GM12878 (cell line): ENCODE measurements around the gene PLB1. TPM values are rescaled to one million over a fixed set of nuclear protein-coding genes. Genes with fewer than 3 reads are reported as not detected.

Source experiments
- ATF7 ChIP-seq: fragments of 450-650 bp; IDR thresholded peaks from 2 replicates; pipeline ENCODE4 v1.6.1; 2016; ENCODE audit warnings: low read depth, mild to moderate bottlenecking
- BACH1 ChIP-seq: fragments of 450-650 bp; IDR thresholded peaks from 2 replicates; pipeline ENCODE4 v1.6.1; 2017; ENCODE audit warnings: mild to moderate bottlenecking, borderline replicate concordance
- CBX5 ChIP-seq: sonication (generic); IDR thresholded peaks from 2 replicates; pipeline ENCODE4 v1.6.1; 2016; ENCODE audit warnings: low read depth, moderate library complexity, mild to moderate bottlenecking, inconsistent platforms
- CREM ChIP-seq: IDR thresholded peaks from 2 replicates; pipeline ENCODE4 v1.6.1; 2014; ENCODE audit warnings: antibody characterized with exemption, low read depth
- FOXK2 ChIP-seq: fragments of 450-650 bp; IDR thresholded peaks from 2 replicates; pipeline ENCODE4 v1.6.1; 2017; ENCODE audit warnings: mild to moderate bottlenecking, moderate library complexity
- IRF4 ChIP-seq: IDR thresholded peaks from 2 replicates; pipeline ENCODE4 v1.6.1; 2011; ENCODE audit warnings: low read depth, low read length
- KAT2A ChIP-seq: conservative IDR thresholded peaks from 2 replicates; pipeline ENCODE4 v1.6.1; 2011; ENCODE audit warnings: low read depth, low read length; ENCODE audit not compliant: control insufficient read depth
- KLF5 ChIP-seq: fragments of 450-650 bp; IDR thresholded peaks from 2 replicates; pipeline ENCODE4 v1.6.1; 2014; ENCODE audit warnings: mild to moderate bottlenecking; ENCODE audit not compliant: partially characterized antibody
- MEF2A ChIP-seq: IDR thresholded peaks from 2 replicates; pipeline ENCODE4 v1.6.1; 2011; ENCODE audit warnings: low read depth, mild to moderate bottlenecking, low read length, moderate library complexity; ENCODE audit not compliant: insufficient read depth
- NFXL1 ChIP-seq: fragments of 450-650 bp; IDR thresholded peaks from 2 replicates; pipeline ENCODE4 v1.6.1; 2017; ENCODE audit warnings: antibody characterized with exemption, mild to moderate bottlenecking, borderline replicate concordance
- NRF1 ChIP-seq: conservative IDR thresholded peaks from 2 replicates; pipeline ENCODE4 v1.6.1; 2011; ENCODE audit warnings: mild to moderate bottlenecking, low read depth, low read length, improper control_type of control experiment
- PAX8 ChIP-seq: fragments of 450-650 bp; IDR thresholded peaks from 2 replicates; pipeline ENCODE4 v1.6.1; 2017; ENCODE audit warnings: mild to moderate bottlenecking, moderate library complexity
- POLR2A ChIP-seq: IDR thresholded peaks from 2 replicates; pipeline ENCODE4 v1.6.1; 2011; ENCODE audit warnings: low read depth, mild to moderate bottlenecking, low read length
- RUNX3 ChIP-seq: IDR thresholded peaks from 2 replicates; pipeline ENCODE4 v1.6.1; 2012; ENCODE audit warnings: low read length, inconsistent platforms
- SMAD1 ChIP-seq: fragments of 450-650 bp; IDR thresholded peaks from 2 replicates; pipeline ENCODE4 v1.6.1; 2018; ENCODE audit warnings: mild to moderate bottlenecking, low read depth; ENCODE audit not compliant: partially characterized antibody
- SRF ChIP-seq, 2 experiments: IDR thresholded peaks; 2 replicates each; pipeline ENCODE4 v1.6.1; 2011; ENCODE audit warnings: low read depth in 2 of 2, low read length in 2 of 2, mild to moderate bottlenecking in 1 of 2, moderate library complexity in 1 of 2
- SUZ12 ChIP-seq: fragments of 200-600 bp; sonication (generic); IDR thresholded peaks from one replicate; pipeline ENCODE4 v1.6.1; 2018; ENCODE audit warnings: antibody characterized with exemption, mild to moderate bottlenecking; ENCODE audit not compliant: unreplicated experiment
- TBL1XR1 ChIP-seq: IDR thresholded peaks from 2 replicates; pipeline ENCODE4 v1.6.1; 2012; ENCODE audit warnings: low read depth, low read length, improper control_type of control experiment
- YBX1 ChIP-seq: fragments of 450-650 bp; IDR thresholded peaks from 2 replicates; pipeline ENCODE4 v1.6.1; 2016; ENCODE audit warnings: antibody characterized with exemption
- ZSCAN29 ChIP-seq: fragments of 450-650 bp; IDR thresholded peaks from 2 replicates; pipeline ENCODE4 v1.6.1; 2017; ENCODE audit warnings: mild to moderate bottlenecking, moderate library complexity
- polyA plus RNA-seq, 11 experiments: library from polyadenylated mRNA; depleted of rRNA in 4 of 11; unstranded in 6 of 11; stranded (reverse) in 5 of 11; fragments of >200 nt; fragmentation: Nextera tagmentation in 4 of 11; fragmentation: Illumina TruSeq in 1 of 11; extraction: Ambion mirVana in 4 of 11; extraction: Trizol in 1 of 11; gene quantifications; 1 replicate in 1 of 11; 2 replicates in 10 of 11; pipeline versions ENCODE4 v1.2.1 to v1.2.3, GENCODE V29; 2011 to 2016; ENCODE audit warnings: inconsistent platforms in 2 of 11, missing spikeins in 2 of 11, low read depth in 1 of 11
- total RNA-seq, 4 experiments: library from RNA; depleted of rRNA in 3 of 4; stranded (reverse); fragments of >200 nt in 3 of 4; fragmentation: Illumina TruSeq in 1 of 4; extraction: Trizol in 1 of 4; gene quantifications; 2 replicates each; pipeline versions ENCODE4 v1.2.1 to v1.2.3, GENCODE V29; 2013 to 2021
- TF ChIP-seq, protein P1 (sequence below): IDR thresholded peaks from 2 replicates; pipeline ENCODE4 v1.6.1; 2011; ENCODE audit warnings: borderline replicate concordance, low read depth, mild to moderate bottlenecking, moderate library complexity, mixed read lengths, low read length; ENCODE audit not compliant: insufficient read depth; ENCODE audit errors: extremely low read length
- TF ChIP-seq, protein P2 (sequence below): fragments of 450-650 bp; IDR thresholded peaks from 2 replicates; pipeline ENCODE4 v1.6.1; 2017; ENCODE audit warnings: antibody characterized with exemption, mild to moderate bottlenecking, moderate library complexity
- TF ChIP-seq, protein P3 (sequence below): fragments of 450-650 bp; conservative IDR thresholded peaks from 2 replicates; pipeline ENCODE4 v1.6.1; 2017; ENCODE audit warnings: mild to moderate bottlenecking, moderate library complexity
- TF ChIP-seq, protein P4 (sequence below): IDR thresholded peaks from 2 replicates; pipeline ENCODE4 v1.6.1; 2011; ENCODE audit warnings: mild to moderate bottlenecking, low read depth, low read length, moderate library complexity; ENCODE audit not compliant: insufficient replicate concordance

The PLB1 gene
- total and polyA plus RNA-seq, 10 of the 15 experiments (the other 5 are each of a cell fraction or from before 2014, with no cell fraction given): 0.03 to 0.49 (median 0.28) TPM

DNA sequence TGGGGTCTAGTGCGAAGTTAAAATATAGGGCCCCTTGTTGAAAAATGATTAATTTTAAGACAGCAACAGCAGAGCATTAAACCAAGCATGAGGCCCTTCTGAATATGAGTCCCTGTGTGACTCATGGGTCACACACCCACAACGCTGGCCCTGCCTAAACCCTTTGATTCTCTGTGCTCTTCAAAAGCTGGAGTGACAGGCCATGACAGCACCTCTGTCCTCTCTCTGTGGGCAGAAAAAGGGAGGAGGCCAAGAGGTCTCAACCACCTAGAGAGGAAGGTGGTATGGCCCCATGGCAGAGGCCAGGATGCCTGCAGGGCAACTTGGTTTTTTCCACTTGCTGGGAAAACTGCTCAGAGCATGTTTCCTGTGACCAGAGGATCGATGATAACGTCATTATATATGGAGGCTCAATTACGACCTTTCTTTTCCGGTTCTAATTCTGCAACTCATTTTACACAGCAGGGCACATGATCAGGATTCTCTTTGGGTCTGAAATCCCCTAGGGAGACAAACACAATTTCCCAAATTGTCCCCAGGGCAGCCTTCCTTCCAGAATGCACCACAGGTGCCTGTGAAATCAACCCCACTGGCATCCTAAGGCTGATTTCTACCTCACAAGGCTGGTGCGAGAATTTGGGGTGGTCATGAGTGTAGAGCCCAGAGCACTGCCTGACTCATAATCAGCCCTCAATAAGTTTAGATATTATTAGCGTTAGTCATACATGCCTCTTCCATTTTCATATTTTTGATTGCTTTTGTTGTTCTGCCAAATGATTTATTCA, 153.8 kb downstream of the PLB1 start (continued):
- TF ChIP-seq, protein P1, sequence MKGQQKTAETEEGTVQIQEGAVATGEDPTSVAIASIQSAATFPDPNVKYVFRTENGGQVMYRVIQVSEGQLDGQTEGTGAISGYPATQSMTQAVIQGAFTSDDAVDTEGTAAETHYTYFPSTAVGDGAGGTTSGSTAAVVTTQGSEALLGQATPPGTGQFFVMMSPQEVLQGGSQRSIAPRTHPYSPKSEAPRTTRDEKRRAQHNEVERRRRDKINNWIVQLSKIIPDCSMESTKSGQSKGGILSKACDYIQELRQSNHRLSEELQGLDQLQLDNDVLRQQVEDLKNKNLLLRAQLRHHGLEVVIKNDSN: no peak
- TF ChIP-seq ATF7 (peak; percentile 65), NFXL1 (no peak), BACH1 (no peak), YBX1 (no peak), TBL1XR1 (no peak), SMAD1 (no peak), IRF4 (peak; percentile 17; the same call in 1 of the 2 replicates), KLF5 (no peak), CBX5 (no peak), MEF2A (no peak), PAX8 (no peak), RUNX3 (peak; percentile 37), CREM (peak; percentile 64; the same call in 1 of the 2 replicates), KAT2A (no peak), POLR2A (no peak), ZSCAN29 (no peak), NRF1 (no peak), SRF (IDR thresholded peaks at IDR 0.05; ENCODE audit: low read depth in 2 of 2, low read length in 2 of 2) (no peak), SUZ12 (no peak), FOXK2 (no peak)
- TF ChIP-seq, protein P2, sequence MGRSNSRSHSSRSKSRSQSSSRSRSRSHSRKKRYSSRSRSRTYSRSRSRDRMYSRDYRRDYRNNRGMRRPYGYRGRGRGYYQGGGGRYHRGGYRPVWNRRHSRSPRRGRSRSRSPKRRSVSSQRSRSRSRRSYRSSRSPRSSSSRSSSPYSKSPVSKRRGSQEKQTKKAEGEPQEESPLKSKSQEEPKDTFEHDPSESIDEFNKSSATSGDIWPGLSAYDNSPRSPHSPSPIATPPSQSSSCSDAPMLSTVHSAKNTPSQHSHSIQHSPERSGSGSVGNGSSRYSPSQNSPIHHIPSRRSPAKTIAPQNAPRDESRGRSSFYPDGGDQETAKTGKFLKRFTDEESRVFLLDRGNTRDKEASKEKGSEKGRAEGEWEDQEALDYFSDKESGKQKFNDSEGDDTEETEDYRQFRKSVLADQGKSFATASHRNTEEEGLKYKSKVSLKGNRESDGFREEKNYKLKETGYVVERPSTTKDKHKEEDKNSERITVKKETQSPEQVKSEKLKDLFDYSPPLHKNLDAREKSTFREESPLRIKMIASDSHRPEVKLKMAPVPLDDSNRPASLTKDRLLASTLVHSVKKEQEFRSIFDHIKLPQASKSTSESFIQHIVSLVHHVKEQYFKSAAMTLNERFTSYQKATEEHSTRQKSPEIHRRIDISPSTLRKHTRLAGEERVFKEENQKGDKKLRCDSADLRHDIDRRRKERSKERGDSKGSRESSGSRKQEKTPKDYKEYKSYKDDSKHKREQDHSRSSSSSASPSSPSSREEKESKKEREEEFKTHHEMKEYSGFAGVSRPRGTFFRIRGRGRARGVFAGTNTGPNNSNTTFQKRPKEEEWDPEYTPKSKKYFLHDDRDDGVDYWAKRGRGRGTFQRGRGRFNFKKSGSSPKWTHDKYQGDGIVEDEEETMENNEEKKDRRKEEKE: no peak
- TF ChIP-seq, protein P3, sequence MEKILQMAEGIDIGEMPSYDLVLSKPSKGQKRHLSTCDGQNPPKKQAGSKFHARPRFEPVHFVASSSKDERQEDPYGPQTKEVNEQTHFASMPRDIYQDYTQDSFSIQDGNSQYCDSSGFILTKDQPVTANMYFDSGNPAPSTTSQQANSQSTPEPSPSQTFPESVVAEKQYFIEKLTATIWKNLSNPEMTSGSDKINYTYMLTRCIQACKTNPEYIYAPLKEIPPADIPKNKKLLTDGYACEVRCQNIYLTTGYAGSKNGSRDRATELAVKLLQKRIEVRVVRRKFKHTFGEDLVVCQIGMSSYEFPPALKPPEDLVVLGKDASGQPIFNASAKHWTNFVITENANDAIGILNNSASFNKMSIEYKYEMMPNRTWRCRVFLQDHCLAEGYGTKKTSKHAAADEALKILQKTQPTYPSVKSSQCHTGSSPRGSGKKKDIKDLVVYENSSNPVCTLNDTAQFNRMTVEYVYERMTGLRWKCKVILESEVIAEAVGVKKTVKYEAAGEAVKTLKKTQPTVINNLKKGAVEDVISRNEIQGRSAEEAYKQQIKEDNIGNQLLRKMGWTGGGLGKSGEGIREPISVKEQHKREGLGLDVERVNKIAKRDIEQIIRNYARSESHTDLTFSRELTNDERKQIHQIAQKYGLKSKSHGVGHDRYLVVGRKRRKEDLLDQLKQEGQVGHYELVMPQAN: no peak
- TF ChIP-seq, protein P4, sequence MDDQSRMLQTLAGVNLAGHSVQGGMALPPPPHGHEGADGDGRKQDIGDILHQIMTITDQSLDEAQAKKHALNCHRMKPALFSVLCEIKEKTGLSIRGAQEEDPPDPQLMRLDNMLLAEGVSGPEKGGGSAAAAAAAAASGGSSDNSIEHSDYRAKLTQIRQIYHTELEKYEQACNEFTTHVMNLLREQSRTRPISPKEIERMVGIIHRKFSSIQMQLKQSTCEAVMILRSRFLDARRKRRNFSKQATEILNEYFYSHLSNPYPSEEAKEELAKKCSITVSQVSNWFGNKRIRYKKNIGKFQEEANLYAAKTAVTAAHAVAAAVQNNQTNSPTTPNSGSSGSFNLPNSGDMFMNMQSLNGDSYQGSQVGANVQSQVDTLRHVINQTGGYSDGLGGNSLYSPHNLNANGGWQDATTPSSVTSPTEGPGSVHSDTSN: peak; percentile 60
